IMR-90 (cell line): ENCODE results near the gene DYSF. TPM values are rescaled to one million over a fixed set of nuclear protein-coding genes. Genes with fewer than 3 reads are reported as not detected.

ENCODE experiments used
- ATAC-seq: fragments of 200-7000 bp; cut with Tn5 transposase; 2 replicates; pipeline ENCODE4 v1.9.1; 2020; ENCODE audit warnings: low read depth, mild to moderate bottlenecking, moderate library complexity
- BruUV-seq: library from RNA; stranded (reverse); fragments of 400-500 nt; replicated peaks from 2 replicates; lab custom pipeline; 2021; lab: Mats Ljungman, UMichigan
- CTCF ChIA-PET: fragments of 300-600 bp; formaldehyde crosslinking; extraction: SDS; loops from one replicate; lab custom pipeline; 2021; ENCODE audit warnings: antibody characterized with exemption; lab: Yijun Ruan, JAX
- POLR2A ChIA-PET: fragments of 300-600 bp; sonication (Branson Sonifier 250); formaldehyde crosslinking; loops from one replicate; lab custom pipeline; 2022; ENCODE audit warnings: antibody characterized with exemption; ENCODE audit not compliant: unreplicated experiment; lab: Charles Lee
- DNase-seq: peaks from one replicate; pipeline ENCODE4 v3.0.0; 2013
- H2AFZ ChIP-seq: replicated peaks from 2 replicates; pipeline ENCODE3; 2013; ENCODE audit warnings: low read length, mild to moderate bottlenecking; ENCODE audit not compliant: poor library complexity
- H2AK5ac ChIP-seq: 2 replicates; pipeline ENCODE4 v1.6.1; 2013; ENCODE audit warnings: low read depth, low read length, inconsistent platforms
- H2AK9ac ChIP-seq: replicated peaks from 2 replicates; pipeline ENCODE3; 2013; ENCODE audit warnings: mild to moderate bottlenecking, low read depth, low read length, moderate library complexity; ENCODE audit not compliant: poor library complexity
- H2BK120ac ChIP-seq: 2 replicates; pipeline ENCODE4 v1.6.1; 2013; ENCODE audit warnings: low read depth, low read length, inconsistent platforms
- H2BK15ac ChIP-seq: 3 replicates; pipeline ENCODE4 v1.6.1; 2013; ENCODE audit warnings: low read depth, low read length, inconsistent platforms
- H2BK20ac ChIP-seq: 2 replicates; pipeline ENCODE4 v1.6.1; 2013; ENCODE audit warnings: low read depth, mild to moderate bottlenecking, inconsistent platforms, low read length, moderate library complexity
- H2BK5ac ChIP-seq: 2 replicates; pipeline ENCODE4 v1.6.1; 2013; ENCODE audit warnings: mild to moderate bottlenecking, low read depth, low read length, inconsistent platforms; ENCODE audit not compliant: poor library complexity, severe bottlenecking
- H3K14ac ChIP-seq: replicated peaks from 2 replicates; pipeline ENCODE4 v1.6.1; 2013; ENCODE audit warnings: low read depth, low read length, inconsistent platforms
- H3K18ac ChIP-seq: 2 replicates; pipeline ENCODE4 v1.6.1; 2013; ENCODE audit warnings: low read depth, low read length, control low read depth
- H3K23ac ChIP-seq: 2 replicates; pipeline ENCODE4 v1.6.1; 2013; ENCODE audit warnings: low read depth, low read length, inconsistent platforms
- H3K27ac ChIP-seq: 2 replicates; pipeline ENCODE4 v1.5.1; 2013; ENCODE audit warnings: mild to moderate bottlenecking, control low read depth, low read length; ENCODE audit not compliant: insufficient read depth
- H3K27me3 ChIP-seq: 2 replicates; pipeline ENCODE4 v1.6.1; 2013; ENCODE audit warnings: low read length; ENCODE audit not compliant: control insufficient read depth, insufficient read depth
- H3K36me3 ChIP-seq: 2 replicates; pipeline ENCODE4 v1.6.1; 2013; ENCODE audit warnings: low read length, mixed read lengths; ENCODE audit not compliant: control insufficient read depth, insufficient read depth
- H3K4ac ChIP-seq: 2 replicates; pipeline ENCODE4 v1.6.1; 2013; ENCODE audit warnings: low read depth, low read length, inconsistent platforms
- H3K4me1 ChIP-seq: 2 replicates; pipeline ENCODE4 v1.6.1; 2013; ENCODE audit warnings: low read length, mixed read lengths; ENCODE audit not compliant: control insufficient read depth, insufficient read depth
- H3K4me2 ChIP-seq: 2 replicates; pipeline ENCODE4 v1.6.1; 2013; ENCODE audit warnings: low read depth, mild to moderate bottlenecking, control low read depth, low read length, moderate library complexity
- H3K4me3 ChIP-seq: 2 replicates; pipeline ENCODE4 v1.5.1; 2013; ENCODE audit warnings: low read depth, mild to moderate bottlenecking, control low read depth, low read length, moderate library complexity; ENCODE audit not compliant: insufficient read depth
- H3K56ac ChIP-seq: 2 replicates; pipeline ENCODE4 v1.6.1; 2013; ENCODE audit warnings: low read length, inconsistent platforms; ENCODE audit not compliant: insufficient read depth; ENCODE audit errors: extremely low read depth
- H3K79me1 ChIP-seq, 2 experiments: 2 replicates each; pipeline ENCODE4 v1.6.1; 2013; ENCODE audit warnings: low read length in 2 of 2, inconsistent platforms in 1 of 2, low read depth in 1 of 2
- H3K9ac ChIP-seq: 2 replicates; pipeline ENCODE4 v1.6.1; 2013; ENCODE audit warnings: low read depth, low read length, control low read depth
- H3K9me1 ChIP-seq: 2 replicates; pipeline ENCODE4 v1.6.1; 2013; ENCODE audit warnings: low read length, inconsistent platforms; ENCODE audit not compliant: insufficient read depth
- H3K9me3 ChIP-seq: 2 replicates; pipeline ENCODE4 v1.6.1; 2013; ENCODE audit warnings: low read length; ENCODE audit not compliant: control insufficient read depth, insufficient read depth
- H4K20me1 ChIP-seq: 2 replicates; pipeline ENCODE4 v1.6.1; 2013; ENCODE audit warnings: low read length, inconsistent platforms; ENCODE audit not compliant: insufficient read depth
- H4K5ac ChIP-seq: 2 replicates; pipeline ENCODE4 v1.6.1; 2013; ENCODE audit warnings: mild to moderate bottlenecking, low read depth, low read length, control low read depth
- H4K8ac ChIP-seq, 2 experiments: 2 replicates each; pipeline ENCODE4 v1.6.1; 2013; ENCODE audit warnings: low read depth in 2 of 2, low read length in 2 of 2, control low read depth in 1 of 2, inconsistent platforms in 1 of 2
- H4K91ac ChIP-seq: 2 replicates; pipeline ENCODE4 v1.6.1; 2013; ENCODE audit warnings: low read depth, low read length, inconsistent platforms; ENCODE audit not compliant: insufficient read depth
- BHLHE40 ChIP-seq: fragments of 150-350 bp; IDR thresholded peaks from 2 replicates; pipeline ENCODE4 v1.6.1; 2016; ENCODE audit warnings: mild to moderate bottlenecking, low read depth, low read length
- CEBPB ChIP-seq: IDR thresholded peaks from 2 replicates; pipeline ENCODE4 v1.6.1; 2012; ENCODE audit warnings: low read depth, low read length, improper control_type of control experiment
- CHD1 ChIP-seq: IDR thresholded peaks from 2 replicates; pipeline ENCODE4 v1.6.1; 2012; ENCODE audit warnings: low read depth, low read length, improper control_type of control experiment
- CTCF ChIP-seq: conservative IDR thresholded peaks from 2 replicates; pipeline ENCODE4 v1.5.1; 2012; ENCODE audit warnings: mild to moderate bottlenecking, low read depth, low read length, improper control_type of control experiment
- ELK1 ChIP-seq: fragments of 150-350 bp; IDR thresholded peaks from 2 replicates; pipeline ENCODE4 v1.6.1; 2016; ENCODE audit warnings: low read depth, mild to moderate bottlenecking, low read length, moderate library complexity, borderline replicate concordance
- FOS ChIP-seq: fragments of 150-350 bp; IDR thresholded peaks from 2 replicates; pipeline ENCODE4 v1.6.1; 2016; ENCODE audit warnings: low read depth, low read length
- MAFK ChIP-seq: IDR thresholded peaks from 2 replicates; pipeline ENCODE4 v1.6.1; 2012; ENCODE audit warnings: low read depth, low read length, improper control_type of control experiment
- MAZ ChIP-seq: IDR thresholded peaks from 2 replicates; pipeline ENCODE4 v1.6.1; 2012; ENCODE audit warnings: low read depth, mild to moderate bottlenecking, low read length, improper control_type of control experiment, moderate library complexity, borderline replicate concordance
- MXI1 ChIP-seq: IDR thresholded peaks from 2 replicates; pipeline ENCODE4 v1.6.1; 2012; ENCODE audit warnings: low read depth, mild to moderate bottlenecking, low read length, moderate library complexity, borderline replicate concordance
- NFE2L2 ChIP-seq: fragments of 150-350 bp; IDR thresholded peaks from 2 replicates; pipeline ENCODE4 v1.6.1; 2016; ENCODE audit warnings: low read depth, mild to moderate bottlenecking, low read length
- POLR2A ChIP-seq: IDR thresholded peaks from 2 replicates; pipeline ENCODE4 v1.6.1; 2012; ENCODE audit warnings: mild to moderate bottlenecking, low read depth, low read length
- RAD21 ChIP-seq: IDR thresholded peaks from 2 replicates; pipeline ENCODE4 v1.6.1; 2012; ENCODE audit warnings: low read length, improper control_type of control experiment
- RCOR1 ChIP-seq: IDR thresholded peaks from 2 replicates; pipeline ENCODE4 v1.6.1; 2012; ENCODE audit warnings: mild to moderate bottlenecking, low read length, improper control_type of control experiment; ENCODE audit not compliant: insufficient replicate concordance
- RFX5 ChIP-seq: IDR thresholded peaks from 2 replicates; pipeline ENCODE4 v1.8.0; 2012; ENCODE audit warnings: low read depth, mild to moderate bottlenecking, low read length, moderate library complexity
- SMC3 ChIP-seq: fragments of 150-350 bp; IDR thresholded peaks from 2 replicates; pipeline ENCODE4 v1.6.1; 2016; ENCODE audit warnings: low read depth, mild to moderate bottlenecking, antibody characterized with exemption, low read length, moderate library complexity
- USF2 ChIP-seq: fragments of 150-350 bp; IDR thresholded peaks from 2 replicates; pipeline ENCODE4 v1.6.1; 2017; ENCODE audit warnings: mild to moderate bottlenecking, antibody characterized with exemption, low read length, low read depth
- WGBS, 2 experiments: methylation state at CpG; one replicate each; pipeline versions ENCODE4 v1.1.5 to v1.1.7; 2013; ENCODE audit warnings: missing lambda C conversion rate in 2 of 2; ENCODE audit not compliant: insufficient read length in 1 of 2; ENCODE audit errors: extremely low coverage in 2 of 2; 5-methylcytosine and 5-hydroxymethylcytosine counted together
- dilution Hi-C: fragments of 300-500 bp; cut with HindIII; formaldehyde crosslinking; loops from one replicate; pipeline ENCODE4 v1.14.3; 2018; ENCODE audit warnings: low sequenced_read_pairs; ENCODE audit not compliant: unreplicated experiment
- in situ Hi-C: fragments of 300-500 bp; cut with MboI; formaldehyde crosslinking; loops from 3 replicates; pipeline ENCODE4 v1.14.3; 2019; ENCODE audit warnings: low sequenced_read_pairs, inconsistent platforms, mixed read lengths
- intact Hi-C: fragments of 100-400 bp; cut with micrococcal nuclease; formaldehyde crosslinking; loops from 2 replicates; pipeline ENCODE4 v1.10.0; 2022
- polyA plus RNA-seq, 3 experiments: library from polyadenylated mRNA; depleted of rRNA; stranded (reverse); fragments of >200 nt; gene quantifications; 2 replicates each; pipeline ENCODE4 v1.2.3, GENCODE V29; 2012; ENCODE audit warnings: low replicate concordance in 1 of 3
- total RNA-seq: library from RNA; depleted of rRNA; stranded (reverse); fragments of >200 nt; gene quantifications from 2 replicates; pipeline ENCODE4 v1.2.3, GENCODE V29; 2012

The DYSF gene
- total and polyA plus RNA-seq, 2 of the 4 experiments (the other 2 are of a cell fraction): 0.09 to 0.18 TPM

GRCh38 chr2:71714601-71715240, 261.4 kb downstream of the DYSF start:
- no CpG with 5 or more reads among the region's 4 CpGs for WGBS, 2 experiments
- dilution Hi-C loops: no loop called here

More at GRCh38 chr2:71714601-71715240, 261.4 kb downstream of the DYSF start:
- H3K27ac ChIP-seq: no peak overlapping the region
- no peak for DNase-seq
- POLR2A ChIA-PET: no interaction called here
- no peak overlapping the region for H3K4me2 ChIP-seq
- H2BK5ac ChIP-seq: no peak overlapping the region
- H3K9me1 ChIP-seq: peaks cover 15% of the 10 kb centered on the region; the same call in 1 of the 2 replicates
- H2BK120ac ChIP-seq: no peak overlapping the region
- TF ChIP-seq CTCF: no peak
- no peak for TF ChIP-seq RAD21
- no peak for TF ChIP-seq BHLHE40
- TF ChIP-seq CEBPB: no peak
- TF ChIP-seq POLR2A: no peak
- TF ChIP-seq ELK1: no peak
- TF ChIP-seq RFX5: no peak
- no peak for TF ChIP-seq MXI1
- TF ChIP-seq FOS: no peak
- TF ChIP-seq CHD1: no peak
- no peak for TF ChIP-seq NFE2L2
- no peak for TF ChIP-seq RCOR1
- no peak for TF ChIP-seq SMC3
- no peak for TF ChIP-seq MAZ
- no peak for TF ChIP-seq MAFK
- TF ChIP-seq USF2: no peak
- H3K27me3 ChIP-seq: peaks cover 16% of the 10 kb centered on the region
- H3K23ac ChIP-seq: no peak overlapping the region
- peaks cover 7% of the 10 kb centered on the region; the same call in 1 of the 2 replicates for H4K20me1 ChIP-seq
- H3K14ac ChIP-seq: 0 out of 2 replicates have a peak overlapping the region, but pooled peaks have one; percentile 1
- no TSS peak for BruUV-seq
- H3K18ac ChIP-seq: no peak overlapping the region
- H2AFZ ChIP-seq: no peak overlapping the region
- no peak for ATAC-seq
- in situ Hi-C loops: no loop called here
- H2AK9ac ChIP-seq: no peak overlapping the region
- no peaks in the 10 kb centered on the region for H3K79me1 ChIP-seq
- H3K56ac ChIP-seq: no peak overlapping the region
- no peak overlapping the region for H2BK15ac ChIP-seq
- H3K9ac ChIP-seq: no peak overlapping the region
- H3K4ac ChIP-seq: peak overlapping the region; percentile 20; the same call in 1 of the 2 replicates
- no peak overlapping the region for H3K4me3 ChIP-seq
- CTCF ChIA-PET: no interaction called here
- no peak overlapping the region for H4K91ac ChIP-seq
- H3K4me1 ChIP-seq: peaks cover 11% of the 10 kb centered on the region
- H4K5ac ChIP-seq: no peak overlapping the region
- intact Hi-C loops: no loop called here
- no peak overlapping the region for H2BK20ac ChIP-seq
- no peaks in the 10 kb centered on the region for H3K9me3 ChIP-seq
- no peak overlapping the region for H4K8ac ChIP-seq
- H2AK5ac ChIP-seq: peak overlapping the region; percentile 4; the same call in 1 of the 2 replicates
- H3K36me3 ChIP-seq: no peaks in the 10 kb centered on the region
